B cell (primary cell): ENCODE data around the gene OR13C5. TPM values are rescaled to one million over a fixed set of nuclear protein-coding genes. Genes with fewer than 3 reads are reported as not detected.
"Not testable (repeated sequence)": the region's sequence is repeated elsewhere in the genome, so short reads cannot be mapped to it uniquely, and the experiment has no call there.

ENCODE experiments used
- ATAC-seq: fragments of 200-7000 bp; cut with Tn5 transposase; one replicate; pipeline ENCODE4 v1.10.0; 2021; ENCODE audit warnings: low read depth, mild to moderate bottlenecking, moderate number of reproducible peaks, moderate library complexity
- CTCF ChIA-PET: fragments of 350-600 bp; sonication (Branson Sonifier 250); formaldehyde crosslinking; loops from one replicate; lab custom pipeline; 2021; ENCODE audit warnings: antibody characterized with exemption, inconsistent platforms; lab: Charles Lee
- POLR2A ChIA-PET: fragments of 350-600 bp; sonication (Branson Sonifier 250); formaldehyde crosslinking; loops from one replicate; lab custom pipeline; 2021; ENCODE audit warnings: antibody characterized with exemption; lab: Charles Lee
- DNase-seq: peaks from one replicate; pipeline ENCODE4 v3.0.0; 2013
- H2AFZ ChIP-seq: 2 replicates; pipeline ENCODE4 v1.6.1; 2012; ENCODE audit warnings: mild to moderate bottlenecking, low read depth, low read length; ENCODE audit not compliant: insufficient read depth, poor library complexity, severe bottlenecking
- H3K27ac ChIP-seq, 2 donors: 1 replicate in 1 of 2; 2 replicates in 1 of 2; pipeline ENCODE4 v1.5.1; 2012 to 2013; ENCODE audit warnings: low read length in 2 of 2, mild to moderate bottlenecking in 2 of 2, moderate library complexity in 1 of 2
- H3K27me3 ChIP-seq, 4 experiments: fragments of 200-600 bp in 1 of 4; sonication (generic) in 1 of 4; replicated peaks in 1 of 4; 1 replicate in 2 of 4; 2 replicates in 2 of 4; pipeline versions ENCODE4 v1.6.1 to v1.7.0; 2013 to 2016; ENCODE audit warnings: low read length in 3 of 4, mild to moderate bottlenecking in 2 of 4, mixed read lengths in 1 of 4, moderate library complexity in 1 of 4; ENCODE audit not compliant: insufficient read depth in 4 of 4, control insufficient read depth in 3 of 4; ENCODE audit errors: control extremely low read depth in 1 of 4
- H3K36me3 ChIP-seq, 2 experiments: replicated peaks in 1 of 2; 1 replicate in 1 of 2; 2 replicates in 1 of 2; pipeline versions ENCODE4 v1.6.1 to v1.7.1; 2013; ENCODE audit warnings: low read length in 1 of 2; ENCODE audit not compliant: insufficient read depth in 2 of 2, control insufficient read depth in 1 of 2; ENCODE audit errors: control extremely low read depth in 1 of 2, extremely low read depth in 1 of 2
- H3K4me1 ChIP-seq, 2 donors: fragments of 200-600 bp in 1 of 2; sonication (generic) in 1 of 2; 1 replicate in 1 of 2; 2 replicates in 1 of 2; pipeline versions ENCODE4 v1.5.1 to v1.6.1; 2013 to 2017; ENCODE audit warnings: low read length in 2 of 2; ENCODE audit not compliant: control insufficient read depth in 2 of 2, insufficient read depth in 2 of 2
- H3K4me2 ChIP-seq: replicated peaks from 2 replicates; pipeline ENCODE3; 2012; ENCODE audit warnings: mild to moderate bottlenecking, low read depth, low read length; ENCODE audit not compliant: poor library complexity, severe bottlenecking
- H3K4me3 ChIP-seq, 5 experiments: fragments of 200-600 bp in 1 of 5; sonication (generic) in 1 of 5; 1 replicate in 3 of 5; 2 replicates in 2 of 5; pipeline versions ENCODE4 v1.5.1 to v1.7.0; 2011 to 2016; ENCODE audit warnings: low read length in 4 of 5, mild to moderate bottlenecking in 4 of 5, low read depth in 2 of 5, control low read depth in 1 of 5, moderate library complexity in 1 of 5; ENCODE audit not compliant: insufficient read depth in 1 of 5; ENCODE audit errors: control extremely low read depth in 1 of 5, extremely low read depth in 1 of 5
- H3K79me2 ChIP-seq: fragments of 200-600 bp; sonication (generic); one replicate; pipeline ENCODE4 v1.6.0; 2016; ENCODE audit warnings: low read length; ENCODE audit not compliant: control insufficient read depth, insufficient read depth
- H3K9ac ChIP-seq: fragments of 200-600 bp; sonication (generic); 2 replicates; pipeline ENCODE4 v1.6.1; 2017; ENCODE audit warnings: mild to moderate bottlenecking, low read length, moderate library complexity
- H3K9me3 ChIP-seq, 3 donors: one replicate each; pipeline versions ENCODE4 v1.6.1 to v1.7.1; 2013; ENCODE audit warnings: low read length in 2 of 3; ENCODE audit not compliant: control insufficient read depth in 2 of 3, insufficient read depth in 1 of 3; ENCODE audit errors: control extremely low read depth in 1 of 3
- H4K20me1 ChIP-seq: 2 replicates; pipeline ENCODE4 v1.6.0; 2012; ENCODE audit warnings: mild to moderate bottlenecking, low read length; ENCODE audit not compliant: insufficient read depth, control insufficient read depth, poor library complexity, severe bottlenecking
- H3K27ac Mint-ChIP-seq: one replicate; pipeline ENCODE4 v1.8.0; 2021; ENCODE audit warnings: mixed read lengths
- H3K27me3 Mint-ChIP-seq: one replicate; pipeline ENCODE4 v1.8.0; 2021; ENCODE audit warnings: mixed read lengths
- H3K4me1 Mint-ChIP-seq: one replicate; pipeline ENCODE4 v1.8.0; 2021; ENCODE audit warnings: mixed read lengths
- H3K4me3 Mint-ChIP-seq: one replicate; pipeline ENCODE4 v1.8.0; 2021; ENCODE audit warnings: mixed read lengths
- H3K9me3 Mint-ChIP-seq: one replicate; pipeline ENCODE4 v1.8.0; 2022; ENCODE audit warnings: mixed read lengths; ENCODE audit not compliant: insufficient read depth
- CTCF ChIP-seq: fragments of 200-600 bp; IDR thresholded peaks from one replicate; pipeline ENCODE4 v1.8.0; 2022; ENCODE audit warnings: antibody characterized with exemption, mild to moderate bottlenecking
- EZH2 ChIP-seq: IDR thresholded peaks from 2 replicates; pipeline ENCODE4 v1.6.1; 2012; ENCODE audit warnings: borderline replicate concordance, low read depth, mild to moderate bottlenecking, moderate library complexity, low read length; ENCODE audit not compliant: insufficient read depth, poor library complexity, severe bottlenecking
- WGBS: methylation state at CpG from one replicate; pipeline ENCODE4 v1.1.5; 2013; ENCODE audit warnings: missing lambda C conversion rate; ENCODE audit not compliant: insufficient coverage; 5-methylcytosine and 5-hydroxymethylcytosine counted together
- intact Hi-C: fragments of 100-400 bp; cut with micrococcal nuclease; formaldehyde crosslinking; loops from one replicate; pipeline ENCODE4 v1.10.0; 2022
- polyA plus RNA-seq: library from polyadenylated mRNA; depleted of rRNA; stranded (reverse); fragments of >200 nt; gene quantifications from 2 replicates; pipeline ENCODE4 v1.2.3, GENCODE V29; 2012
- total RNA-seq, 2 donors: library from RNA; stranded (reverse); fragments of 120-200 nt in 1 of 2; gene quantifications; 1 replicate in 1 of 2; 2 replicates in 1 of 2; pipeline versions ENCODE4 v1.2.3 to v1.2.4, GENCODE V29; 2013 to 2022

Gene OR13C5
- total and polyA plus RNA-seq, 2 donors (not counting 1 experiment from before 2014, with no cell fraction given): not detected

- Histone ChIP-seq H3K4me1 (no peaks in the 10 kb centered on the region), H3K4me3 (no peak overlapping the region), H3K9me3 (peaks cover 0 to 19% (median 0%) of the 10 kb centered on the region in 3 donors), H3K27me3 (no peaks in the 10 kb centered on the region), H3K27ac (no peak overlapping the region), H3K9ac (no peak overlapping the region), H4K20me1 (no peaks in the 10 kb centered on the region), H2AFZ (no peak overlapping the region), H3K36me3 (no peaks in the 10 kb centered on the region), H3K4me2 (no peak overlapping the region), H3K79me2 (no peaks in the 10 kb centered on the region)
- Mint-ChIP-seq H3K4me1 (no peaks in the 10 kb centered on the region), H3K27ac (no peak overlapping the region), H3K4me3 (no peak overlapping the region), H3K9me3 (no peaks in the 10 kb centered on the region), H3K27me3 (peaks cover 3% of the 10 kb centered on the region)
- 94% methylated on average over 26 of the region's 30 CpGs for WGBS
- no peak for ATAC-seq
- intact Hi-C loops: no loop called here
- ChIA-PET CTCF (no interaction called here), POLR2A (no interaction called here)
- no peak for DNase-seq
- TF ChIP-seq EZH2: no peak
- TF ChIP-seq CTCF: no peak
Measured at GRCh38 chr9:104633976-104634520, 34.8 kb upstream of the OR13C5 start.

GRCh38 chr9:104625964-104626363 is 26.8 kb upstream of the OR13C5 start:
- H3K27ac Mint-ChIP-seq, H3K4me3 Mint-ChIP-seq, H3K27ac ChIP-seq, H3K4me3 ChIP-seq, H3K9ac ChIP-seq, H3K27me3 Mint-ChIP-seq, intact Hi-C loops, H3K27me3 ChIP-seq, POLR2A ChIA-PET, H3K4me1 ChIP-seq, CTCF ChIA-PET, H3K4me2 ChIP-seq, H4K20me1 ChIP-seq, H2AFZ ChIP-seq, H3K4me1 Mint-ChIP-seq, DNase-seq, H3K36me3 ChIP-seq, H3K9me3 Mint-ChIP-seq, H3K79me2 ChIP-seq, H3K9me3 ChIP-seq, ATAC-seq: not testable (repeated sequence)
